Astrocyte of the spinal cord (primary cell): ENCODE data around the gene TEAD4.

ENCODE experiments used
- DNase-seq: peaks from one replicate; pipeline ENCODE4 v3.0.0; 2011; ENCODE audit warnings: low read depth, low spot score
- H3K4me3 ChIP-seq: 2 replicates; pipeline ENCODE4 v1.5.1; 2011; ENCODE audit warnings: low read depth, mild to moderate bottlenecking, low read length, moderate library complexity
- in situ Hi-C: cut with HindIII; loops from 2 replicates; pipeline ENCODE4 v1.10.0; 2017; ENCODE audit warnings: low sequenced_read_pairs
- TF ChIP-seq, protein P1 (sequence below): IDR thresholded peaks from 2 replicates; pipeline ENCODE4 v1.5.1; 2012; ENCODE audit warnings: low read depth, mild to moderate bottlenecking, low read length, inconsistent platforms

The TEAD4 gene

DNA sequence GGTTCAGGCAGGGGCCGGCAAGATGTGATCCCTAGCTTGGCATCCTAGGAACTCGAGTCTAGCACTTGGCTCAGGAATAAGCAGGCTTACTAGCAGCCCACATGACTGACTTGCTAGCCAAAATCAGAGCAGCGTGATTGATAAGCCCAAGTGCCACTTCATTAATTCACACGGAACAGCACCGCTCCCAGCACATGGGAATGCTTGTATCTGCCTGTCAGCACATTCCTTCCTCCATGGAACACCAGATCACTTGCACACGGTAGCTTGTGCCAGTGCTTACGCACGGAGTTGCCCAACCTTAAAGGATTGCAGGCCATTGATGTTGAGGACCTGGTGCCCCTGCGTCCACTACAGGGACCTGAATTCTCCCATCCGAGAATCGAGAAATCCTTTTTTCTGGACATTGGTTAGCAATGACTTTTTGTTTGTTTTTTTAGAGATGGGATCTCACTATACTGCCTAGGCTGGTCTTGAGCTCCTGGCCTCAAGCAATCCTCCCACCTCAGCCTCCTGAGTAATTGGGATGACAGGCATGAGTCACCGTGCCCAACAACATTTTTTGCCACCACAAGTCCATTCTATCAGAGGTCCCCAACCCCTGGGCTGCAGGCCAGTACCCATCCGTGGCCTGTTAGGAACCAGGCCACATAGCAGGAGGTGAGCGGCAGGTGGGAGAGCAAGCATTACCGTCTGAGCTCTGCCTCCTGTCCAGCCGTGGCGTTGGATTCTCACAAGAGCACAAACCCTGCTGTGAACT, 87.4 kb downstream of the TEAD4 start:
- TF ChIP-seq, protein P1, sequence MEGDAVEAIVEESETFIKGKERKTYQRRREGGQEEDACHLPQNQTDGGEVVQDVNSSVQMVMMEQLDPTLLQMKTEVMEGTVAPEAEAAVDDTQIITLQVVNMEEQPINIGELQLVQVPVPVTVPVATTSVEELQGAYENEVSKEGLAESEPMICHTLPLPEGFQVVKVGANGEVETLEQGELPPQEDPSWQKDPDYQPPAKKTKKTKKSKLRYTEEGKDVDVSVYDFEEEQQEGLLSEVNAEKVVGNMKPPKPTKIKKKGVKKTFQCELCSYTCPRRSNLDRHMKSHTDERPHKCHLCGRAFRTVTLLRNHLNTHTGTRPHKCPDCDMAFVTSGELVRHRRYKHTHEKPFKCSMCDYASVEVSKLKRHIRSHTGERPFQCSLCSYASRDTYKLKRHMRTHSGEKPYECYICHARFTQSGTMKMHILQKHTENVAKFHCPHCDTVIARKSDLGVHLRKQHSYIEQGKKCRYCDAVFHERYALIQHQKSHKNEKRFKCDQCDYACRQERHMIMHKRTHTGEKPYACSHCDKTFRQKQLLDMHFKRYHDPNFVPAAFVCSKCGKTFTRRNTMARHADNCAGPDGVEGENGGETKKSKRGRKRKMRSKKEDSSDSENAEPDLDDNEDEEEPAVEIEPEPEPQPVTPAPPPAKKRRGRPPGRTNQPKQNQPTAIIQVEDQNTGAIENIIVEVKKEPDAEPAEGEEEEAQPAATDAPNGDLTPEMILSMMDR, result no peak
- DNase-seq, result no peak
- in situ Hi-C loops, result no loop called here
- no peak overlapping the region for H3K4me3 ChIP-seq

DNA sequence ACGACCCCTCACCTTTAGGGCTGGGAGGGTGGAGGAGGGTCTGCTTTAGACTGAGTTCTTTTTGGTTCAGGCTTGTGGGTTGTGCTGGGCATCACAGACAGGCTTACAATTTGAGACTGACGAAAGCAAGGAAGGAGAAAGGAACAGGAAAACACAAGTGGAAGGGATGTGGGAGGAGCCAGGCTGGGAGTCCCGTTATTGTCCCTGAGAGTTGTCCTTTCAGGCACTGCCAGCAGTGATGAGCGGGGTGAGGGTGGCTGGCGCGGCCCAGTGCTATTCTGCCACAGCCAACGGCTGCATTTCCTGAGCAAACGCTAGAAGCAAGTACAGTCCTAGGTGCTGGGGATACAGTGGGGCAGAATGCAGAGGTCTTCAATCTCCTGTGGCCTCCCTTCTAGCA, 88.8 kb downstream of the TEAD4 start:
- no peak overlapping the region for H3K4me3 ChIP-seq
- DNase-seq, result no peak
- in situ Hi-C loops, result no loop called here
- TF ChIP-seq, protein P1, result no peak

DNA sequence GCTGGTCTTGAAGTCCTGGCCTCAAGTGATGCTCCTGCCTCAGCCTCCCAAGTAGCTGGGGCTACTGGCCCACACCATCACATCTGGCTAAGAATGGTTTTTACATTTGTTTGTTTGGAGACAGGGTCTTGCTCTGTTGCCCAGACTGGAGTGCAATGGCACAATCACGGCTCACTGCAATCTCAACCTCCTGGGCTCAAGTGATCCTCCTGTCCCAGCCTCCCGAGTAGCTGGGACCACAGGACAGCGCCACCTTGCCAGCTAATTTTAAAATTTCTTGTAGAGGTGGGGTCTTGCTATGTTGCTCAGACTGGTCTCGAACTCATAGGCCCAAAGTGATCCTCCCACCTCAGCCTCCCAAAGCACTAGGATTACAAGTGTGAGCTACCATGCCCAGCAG, 89.3 kb downstream of the TEAD4 start:
- in situ Hi-C loops, result no loop called here
- no peak for DNase-seq
- TF ChIP-seq, protein P1, result no peak
- no peak overlapping the region for H3K4me3 ChIP-seq

DNA sequence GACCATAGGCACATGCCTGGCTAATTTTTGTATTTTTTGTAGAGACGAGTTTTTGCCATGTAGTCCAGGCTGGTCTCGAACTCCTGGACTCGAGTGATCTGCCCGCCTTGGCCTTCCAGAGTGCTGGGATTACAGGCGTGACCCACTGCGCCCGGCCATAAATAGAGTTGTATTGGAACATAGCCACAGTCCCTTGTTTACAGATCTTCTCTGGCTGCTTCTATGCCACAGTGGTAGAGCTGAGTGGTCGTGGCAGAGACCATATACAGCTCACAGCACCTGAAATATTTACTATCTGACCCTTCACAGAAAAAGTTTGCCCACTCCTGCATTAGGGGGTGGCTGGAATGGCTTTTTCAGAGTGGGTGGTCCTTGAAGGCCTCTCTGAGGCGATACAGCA, 90.0 kb downstream of the TEAD4 start:
- in situ Hi-C loops, result no loop called here

DNA sequence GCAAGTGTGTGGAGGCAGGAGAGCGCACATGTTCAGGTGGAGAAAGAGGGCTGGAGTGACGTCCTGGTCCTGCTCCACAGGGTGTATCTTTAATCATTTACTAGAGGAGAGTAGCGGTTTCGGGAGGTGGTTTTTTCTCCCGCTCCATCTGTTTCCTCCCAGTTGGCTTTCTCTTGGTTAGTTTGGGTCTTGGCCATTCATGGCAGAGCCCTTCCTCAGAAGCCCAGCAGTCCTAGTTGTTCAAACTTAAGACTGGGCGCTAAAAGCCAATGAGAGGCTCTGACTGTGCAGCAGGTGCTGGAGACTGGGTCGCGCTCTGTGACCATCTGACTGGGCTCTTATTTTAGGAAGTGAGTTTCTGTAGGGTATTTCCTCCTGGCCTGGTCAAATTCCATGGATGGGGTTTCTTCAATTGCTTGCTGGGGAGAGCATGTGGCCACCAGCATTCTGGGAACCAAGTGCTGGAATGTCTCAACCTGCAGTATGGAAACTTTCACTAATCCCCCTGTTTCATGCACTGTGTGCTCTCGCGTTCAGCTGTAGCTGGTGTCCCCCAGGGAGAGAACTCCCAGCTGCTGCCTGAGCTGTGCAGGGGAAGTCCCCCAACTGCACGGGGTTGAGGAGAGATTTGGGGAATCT, 90.5 kb downstream of the TEAD4 start:
- TF ChIP-seq, protein P1, result no peak
- DNase-seq, result no peak
- in situ Hi-C loops, result no loop called here
- no peak overlapping the region for H3K4me3 ChIP-seq

More for the DNA sequence above, 90.0 kb downstream of the TEAD4 start:
- DNase-seq, result no peak
- no peak overlapping the region for H3K4me3 ChIP-seq
- TF ChIP-seq, protein P1, result no peak

DNA sequence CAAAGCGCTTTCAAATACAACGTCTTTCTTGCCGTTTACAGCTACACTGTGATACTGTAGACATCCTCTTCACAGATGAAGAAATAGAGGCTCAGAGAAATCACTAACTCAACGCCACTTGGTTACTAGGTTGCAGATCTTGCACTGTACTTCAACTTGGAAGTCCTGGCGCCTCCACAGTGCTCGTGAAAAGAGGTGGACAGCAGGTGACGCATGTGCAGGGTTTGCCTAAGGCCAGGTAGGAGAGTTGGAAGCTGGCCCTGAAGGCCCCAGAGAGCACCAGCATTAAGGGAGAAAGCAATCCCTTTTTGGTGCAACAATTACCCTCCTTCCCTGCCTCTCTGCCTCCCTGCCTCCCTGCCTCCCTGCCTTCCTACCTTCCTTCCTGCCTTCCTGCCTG, 95.2 kb downstream of the TEAD4 start:
- in situ Hi-C loops, result no loop called here

More for the DNA sequence above, 95.2 kb downstream of the TEAD4 start:
- no peak overlapping the region for H3K4me3 ChIP-seq
- DNase-seq, result no peak
- TF ChIP-seq, protein P1, result no peak
